GM19351 (cell line): ENCODE data around the gene PDPK1.
"Not testable (repeated sequence)": the region's sequence is repeated elsewhere in the genome, so short reads cannot be mapped to it uniquely, and the experiment has no call there.

Source experiments
- ATAC-seq: cut with Tn5 transposase; IDR thresholded peaks from one replicate; pipeline ENCODE4 v1.9.1; 2021; ENCODE audit warnings: mild to moderate bottlenecking, moderate library complexity; ENCODE audit not compliant: unreplicated experiment

Gene PDPK1

DNA sequence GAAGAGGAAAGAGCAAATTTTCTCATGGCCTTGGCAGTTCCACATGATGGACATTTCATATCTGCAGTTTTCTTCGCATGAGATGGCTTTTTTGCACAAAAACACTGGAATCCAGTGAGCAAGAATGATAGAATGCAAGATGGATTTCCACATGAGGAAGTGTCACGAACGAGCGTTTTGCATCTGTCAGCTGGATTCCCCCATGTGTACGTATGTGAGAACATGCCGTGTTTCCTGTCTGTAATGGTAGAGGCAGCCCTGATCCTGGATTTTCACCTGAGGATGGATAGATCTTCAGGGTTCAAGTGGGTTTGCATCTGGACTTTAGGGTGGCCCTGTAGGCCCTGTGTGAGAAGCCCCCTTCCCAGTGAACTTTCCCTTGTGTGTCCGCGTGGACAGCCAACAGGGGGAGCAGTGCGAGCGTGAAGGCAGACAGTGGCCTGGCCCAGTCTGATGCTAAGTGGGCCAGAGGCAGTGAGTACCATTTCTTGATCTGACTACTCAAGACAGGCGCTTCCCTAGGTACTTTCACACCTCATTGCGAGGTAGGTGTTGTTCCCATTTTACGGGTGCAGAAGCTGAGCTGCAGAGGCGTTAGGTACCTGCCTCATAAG is 2.1 kb downstream of the PDPK1 start:
- ATAC-seq, result not testable (repeated sequence)

DNA sequence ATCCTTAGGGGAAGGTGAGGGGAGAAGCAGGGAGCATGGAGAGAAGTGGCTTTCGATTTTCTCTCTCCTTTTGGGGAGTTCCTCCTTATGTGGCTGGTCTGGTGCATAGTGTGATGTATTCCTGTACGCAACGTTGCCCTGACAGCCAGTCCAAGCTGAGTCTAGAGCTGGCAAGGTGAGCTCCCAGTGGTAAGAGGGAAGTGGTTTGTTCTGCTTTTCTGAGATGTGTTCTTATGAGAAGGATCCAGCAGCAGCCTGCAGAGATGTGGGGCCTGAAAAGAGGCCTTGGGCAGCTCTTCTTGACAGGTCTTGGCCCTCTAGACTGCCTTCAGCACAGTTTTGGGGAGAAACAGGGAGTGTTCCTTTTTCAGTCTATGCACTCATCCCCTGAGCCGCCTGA is 3.1 kb downstream of the PDPK1 start:
- not testable (repeated sequence) for ATAC-seq

DNA sequence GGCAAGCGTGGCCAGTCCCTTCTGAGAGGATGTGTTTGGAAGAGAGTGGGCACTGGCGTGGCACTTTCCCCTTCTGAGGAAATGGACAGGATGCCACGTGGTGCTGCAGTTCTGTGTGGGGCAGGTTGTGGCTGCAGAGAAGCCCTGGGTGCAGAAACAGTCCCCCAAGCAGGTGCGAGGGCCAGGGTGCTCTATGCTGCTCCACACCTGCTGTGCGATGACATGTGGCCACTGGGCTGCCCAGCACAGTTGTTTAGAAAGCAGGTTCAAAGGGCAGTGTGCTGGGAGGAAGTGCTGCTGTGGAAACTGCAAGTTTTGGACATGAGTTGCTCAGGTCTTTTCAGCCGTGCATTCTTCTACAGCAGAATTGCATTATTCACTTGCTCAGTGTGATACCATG is 3.6 kb downstream of the PDPK1 start:
- not testable (repeated sequence) for ATAC-seq

DNA sequence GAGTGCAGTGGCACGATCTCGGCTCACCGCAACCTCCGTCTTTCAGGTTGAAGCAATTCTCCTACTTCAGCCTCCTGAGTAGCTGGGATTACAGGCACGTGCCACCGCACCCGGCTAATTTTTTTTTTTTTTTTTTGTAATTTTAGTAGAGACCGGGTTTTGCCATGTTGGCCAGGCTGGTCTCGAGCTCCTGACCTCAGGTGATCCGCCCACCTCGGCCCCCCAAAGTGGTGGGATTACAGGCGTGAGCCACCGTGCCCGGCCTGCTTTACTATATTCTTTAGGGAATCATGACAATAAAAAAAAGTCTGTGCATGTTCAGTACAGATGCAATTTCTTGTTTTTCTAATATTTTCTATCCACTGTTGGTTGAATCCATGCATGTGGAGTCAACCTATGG is 6.0 kb downstream of the PDPK1 start:
- ATAC-seq, result not testable (repeated sequence)

GRCh38 chr16:2550283-2550878 is 12.6 kb downstream of the PDPK1 start:
- not testable (repeated sequence) for ATAC-seq

DNA sequence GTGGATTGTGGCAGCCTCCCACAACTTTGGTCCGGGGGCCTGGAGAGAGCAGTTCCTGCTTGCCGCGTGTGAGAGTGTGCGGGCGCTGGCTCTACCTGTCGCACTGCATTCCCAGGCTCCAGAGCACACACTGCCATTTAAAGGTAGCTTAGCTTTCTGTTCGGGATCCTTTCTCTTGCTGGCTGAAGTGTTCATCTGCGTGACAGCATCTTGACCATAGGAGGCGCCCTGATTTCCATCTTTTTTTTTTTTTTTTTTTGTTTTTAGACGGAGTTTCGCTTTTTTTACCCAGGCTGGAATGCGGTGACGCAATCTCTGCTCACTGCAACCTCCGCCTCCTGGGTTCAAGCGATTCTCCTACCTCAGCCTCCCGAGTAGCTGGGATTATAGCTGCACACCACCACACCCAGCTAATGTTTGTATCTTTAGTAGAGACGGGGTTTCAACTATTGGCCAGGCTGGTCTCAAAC is 13.6 kb downstream of the PDPK1 start:
- ATAC-seq, result not testable (repeated sequence)

GRCh38 chr16:2554709-2555425 is 17.0 kb downstream of the PDPK1 start:
- ATAC-seq, result not testable (repeated sequence)

GRCh38 chr16:2557150-2557549 is 19.3 kb downstream of the PDPK1 start:
- not testable (repeated sequence) for ATAC-seq

GRCh38 chr16:2560131-2560797 is 22.4 kb downstream of the PDPK1 start:
- peak; percentile 13 for ATAC-seq

DNA sequence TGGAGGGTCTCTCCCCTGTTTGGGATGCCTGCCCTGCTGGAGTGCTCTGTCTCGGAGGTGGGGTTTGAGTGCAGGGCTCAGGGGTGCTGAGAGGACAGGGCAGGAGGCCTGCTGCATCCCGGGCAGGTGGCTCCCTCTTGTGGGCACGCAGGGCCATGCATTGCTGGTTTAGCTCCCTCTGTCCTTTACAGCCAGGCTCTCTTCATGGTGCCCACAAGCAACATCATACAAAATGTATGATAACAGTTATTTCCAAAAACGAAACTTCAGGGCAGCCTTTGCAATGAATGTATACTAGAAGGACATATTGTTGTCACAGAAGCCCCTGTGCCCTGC is 22.9 kb downstream of the PDPK1 start:
- peak; percentile 67 for ATAC-seq

- ATAC-seq, result not testable (repeated sequence)
Measured at GRCh38 chr16:2567506-2567905, 29.7 kb downstream of the PDPK1 start.

- not testable (repeated sequence) for ATAC-seq
Measured at GRCh38 chr16:2568573-2568972, 30.8 kb downstream of the PDPK1 start.

DNA sequence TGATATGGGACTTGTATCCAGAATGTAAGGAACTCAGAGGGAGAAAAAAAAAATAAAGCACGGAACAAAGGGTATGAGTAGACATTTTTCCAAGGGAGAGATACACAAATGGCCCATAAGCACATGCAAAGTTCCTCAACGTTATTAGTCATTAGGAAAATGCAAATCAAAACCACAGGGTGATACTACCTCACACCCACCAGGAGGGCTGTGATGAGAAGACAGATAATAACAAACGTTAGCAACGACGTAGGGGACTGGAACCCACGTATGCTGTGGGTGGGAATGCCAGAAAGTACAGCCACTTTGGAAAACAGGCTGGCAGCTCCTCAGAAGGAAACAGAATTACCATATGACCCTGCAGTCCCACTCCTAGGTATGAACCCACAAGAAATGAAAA is 34.9 kb downstream of the PDPK1 start:
- ATAC-seq, result not testable (repeated sequence)

GRCh38 chr16:2575839-2576238 is 38.0 kb downstream of the PDPK1 start:
- ATAC-seq, result not testable (repeated sequence)

- not testable (repeated sequence) for ATAC-seq
Measured at GRCh38 chr16:2577044-2577443, 39.2 kb downstream of the PDPK1 start.

DNA sequence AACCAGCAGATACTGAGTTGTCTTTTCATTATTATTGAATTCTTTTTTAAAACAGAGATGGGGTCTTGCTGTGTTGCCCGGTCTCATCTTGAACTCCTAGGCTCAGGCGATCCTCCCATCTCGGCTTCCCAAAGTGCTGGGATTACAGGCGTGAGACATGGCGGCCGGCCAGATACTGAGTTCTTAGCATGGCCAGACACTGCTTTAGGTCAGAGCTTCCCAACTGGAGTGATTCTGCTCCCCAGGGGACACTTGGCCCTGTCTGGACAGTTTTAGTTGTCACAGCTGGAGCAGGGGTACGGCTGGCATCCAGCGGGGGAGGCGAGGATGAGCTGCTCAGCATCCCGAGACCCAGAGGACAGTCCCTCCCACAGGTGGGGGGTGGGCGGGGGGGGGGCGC is 41.1 kb downstream of the PDPK1 start:
- ATAC-seq, result not testable (repeated sequence)

DNA sequence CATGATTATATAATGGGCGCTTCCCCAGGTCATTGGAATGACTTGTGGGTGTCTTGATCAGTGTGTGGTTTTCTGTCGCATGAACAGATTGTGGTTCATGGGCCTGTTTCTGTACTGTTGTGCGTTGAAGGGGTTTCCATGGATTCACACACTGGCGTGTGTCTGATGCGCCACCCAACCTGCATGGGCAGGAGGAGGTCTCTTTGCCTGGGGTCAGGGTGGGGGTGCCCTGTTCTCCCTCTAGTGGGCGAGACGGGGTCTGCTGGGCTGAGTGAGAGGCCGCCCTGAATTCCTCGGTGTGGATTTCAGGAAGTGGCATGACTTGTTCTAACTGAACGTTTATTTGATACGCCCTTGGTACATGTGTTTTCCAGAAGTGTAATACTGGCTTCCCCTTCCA is 42.3 kb downstream of the PDPK1 start:
- ATAC-seq, result not testable (repeated sequence)

GRCh38 chr16:2580818-2581217 is 43.0 kb downstream of the PDPK1 start:
- ATAC-seq, result not testable (repeated sequence)

GRCh38 chr16:2584729-2585650 is 47.2 kb downstream of the PDPK1 start:
- no peak for ATAC-seq

DNA sequence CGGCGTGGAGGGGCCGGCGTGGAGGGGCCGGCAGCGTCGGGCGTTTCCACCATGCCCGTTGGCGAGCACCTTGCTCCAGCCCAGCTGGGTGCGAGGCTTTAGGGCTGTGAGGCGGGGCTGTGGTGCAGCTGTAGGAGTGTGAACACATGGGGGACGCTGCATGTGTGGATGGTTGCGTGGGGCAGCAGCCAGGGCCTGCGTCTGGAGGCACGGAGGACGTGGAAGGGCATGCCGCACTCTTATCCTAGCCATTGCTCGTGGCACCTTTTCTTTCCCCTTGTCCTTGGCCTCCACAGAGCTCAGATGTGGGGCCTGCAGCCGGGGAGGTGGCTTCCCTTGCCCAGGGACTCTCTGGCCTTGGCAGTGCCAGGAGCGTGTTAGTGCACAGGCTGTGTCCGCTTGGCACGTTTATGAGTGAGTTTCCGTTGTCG is 47.8 kb downstream of the PDPK1 start:
- no peak for ATAC-seq
